ENCODE measurements around the gene SEMA3C.

DNA sequence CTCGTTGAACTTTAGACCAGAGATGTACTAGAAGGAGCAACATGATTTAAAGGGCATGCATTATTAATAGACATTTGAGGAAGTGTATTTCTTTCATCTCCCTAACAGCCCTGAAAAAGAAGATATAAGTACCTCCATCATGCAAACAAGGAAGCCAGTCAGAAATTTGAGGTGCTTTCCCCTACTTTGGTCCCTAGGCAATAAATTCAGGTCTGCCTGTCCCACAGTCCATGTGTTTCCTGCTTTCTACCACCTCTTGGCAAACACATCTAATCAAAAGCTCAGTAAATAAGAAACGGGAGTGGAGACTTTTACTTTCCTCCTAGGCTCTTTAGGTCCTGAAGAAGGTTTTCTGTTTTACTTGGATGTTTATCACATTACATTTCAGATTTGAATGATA lies 5.2 kb upstream of the SEMA3C start:
- TF ChIP-seq, protein P1, sequence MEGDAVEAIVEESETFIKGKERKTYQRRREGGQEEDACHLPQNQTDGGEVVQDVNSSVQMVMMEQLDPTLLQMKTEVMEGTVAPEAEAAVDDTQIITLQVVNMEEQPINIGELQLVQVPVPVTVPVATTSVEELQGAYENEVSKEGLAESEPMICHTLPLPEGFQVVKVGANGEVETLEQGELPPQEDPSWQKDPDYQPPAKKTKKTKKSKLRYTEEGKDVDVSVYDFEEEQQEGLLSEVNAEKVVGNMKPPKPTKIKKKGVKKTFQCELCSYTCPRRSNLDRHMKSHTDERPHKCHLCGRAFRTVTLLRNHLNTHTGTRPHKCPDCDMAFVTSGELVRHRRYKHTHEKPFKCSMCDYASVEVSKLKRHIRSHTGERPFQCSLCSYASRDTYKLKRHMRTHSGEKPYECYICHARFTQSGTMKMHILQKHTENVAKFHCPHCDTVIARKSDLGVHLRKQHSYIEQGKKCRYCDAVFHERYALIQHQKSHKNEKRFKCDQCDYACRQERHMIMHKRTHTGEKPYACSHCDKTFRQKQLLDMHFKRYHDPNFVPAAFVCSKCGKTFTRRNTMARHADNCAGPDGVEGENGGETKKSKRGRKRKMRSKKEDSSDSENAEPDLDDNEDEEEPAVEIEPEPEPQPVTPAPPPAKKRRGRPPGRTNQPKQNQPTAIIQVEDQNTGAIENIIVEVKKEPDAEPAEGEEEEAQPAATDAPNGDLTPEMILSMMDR (IDR thresholded peaks at IDR 0.05), result no peak
- no peak for TF ChIP-seq POLR2A (IDR thresholded peaks at IDR 0.05)
